WERI-Rb-1 (cell line): ENCODE results near the gene FKBP5.

Source experiments
- DNase-seq: peaks from one replicate; pipeline ENCODE4 v3.0.0-alpha.2; 2020
- H3K27ac ChIP-seq: fragments of 250-450 bp; sonication (Bioruptor Pico); 2 replicates; pipeline ENCODE4 v1.5.1; 2020; ENCODE audit warnings: mild to moderate bottlenecking, moderate library complexity
- H3K27me3 ChIP-seq: fragments of 250-450 bp; sonication (Bioruptor Pico); 2 replicates; pipeline ENCODE4 v1.5.1; 2021; ENCODE audit warnings: mild to moderate bottlenecking, low read depth, moderate library complexity; ENCODE audit not compliant: insufficient read depth, severe bottlenecking
- H3K36me3 ChIP-seq: fragments of 250-450 bp; sonication (Bioruptor Pico); 2 replicates; pipeline ENCODE4 v1.5.1; 2020; ENCODE audit warnings: mild to moderate bottlenecking, moderate library complexity
- H3K4me3 ChIP-seq: 2 replicates; pipeline ENCODE4 v1.5.1; 2011; ENCODE audit warnings: low read depth, mild to moderate bottlenecking, control low read depth, low read length
- H3K9me3 ChIP-seq: fragments of 250-450 bp; sonication (Bioruptor Pico); 2 replicates; pipeline ENCODE4 v1.5.1; 2021; ENCODE audit warnings: mild to moderate bottlenecking, moderate library complexity; ENCODE audit not compliant: severe bottlenecking
- CTCF ChIP-seq: IDR thresholded peaks from 2 replicates; pipeline ENCODE4 v1.5.1; 2011; ENCODE audit warnings: low read depth, mild to moderate bottlenecking, control low read depth, inconsistent platforms, low read length

FKBP5 gene

GRCh38 chr6:35662999-35663398 lies 25.7 kb downstream of the FKBP5 start:
- no peaks in the 10 kb centered on the region for H3K27me3 ChIP-seq
- H3K36me3 ChIP-seq, result no peaks in the 10 kb centered on the region
- no peak for TF ChIP-seq CTCF
- peak; percentile 75 for DNase-seq
- H3K9me3 ChIP-seq, result no peaks in the 10 kb centered on the region
- peak overlapping the region; percentile 46 for H3K27ac ChIP-seq
- H3K4me3 ChIP-seq, result no peak overlapping the region

GRCh38 chr6:35654883-35655282 lies 33.8 kb downstream of the FKBP5 start:
- no peak for DNase-seq
- no peak for TF ChIP-seq CTCF
- Histone ChIP-seq H3K9me3 (peaks cover 3% of the 10 kb centered on the region), H3K4me3 (no peak overlapping the region), H3K27ac (no peak overlapping the region), H3K27me3 (no peaks in the 10 kb centered on the region), H3K36me3 (no peaks in the 10 kb centered on the region)

DNA sequence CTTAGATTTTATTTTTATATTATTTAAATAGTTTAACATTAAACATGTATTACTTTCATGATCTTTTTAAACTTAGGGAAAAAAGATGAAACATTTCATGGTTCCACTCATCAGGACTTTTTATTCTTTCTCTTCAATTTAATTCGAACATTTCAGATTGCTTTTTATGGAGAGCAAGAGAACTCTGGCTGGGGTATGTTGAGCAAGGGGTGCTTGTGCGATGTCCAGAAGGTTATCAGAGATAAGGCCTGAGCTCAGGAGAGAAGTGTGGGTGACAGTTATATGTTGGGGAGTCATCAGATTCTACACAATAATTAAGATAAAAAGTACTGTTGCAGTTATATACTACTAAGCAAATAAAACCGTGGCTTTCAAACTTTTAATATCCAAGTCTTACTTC lies 37.5 kb downstream of the FKBP5 start:
- no peak for TF ChIP-seq CTCF
- H3K36me3 ChIP-seq, result no peaks in the 10 kb centered on the region

DNA sequence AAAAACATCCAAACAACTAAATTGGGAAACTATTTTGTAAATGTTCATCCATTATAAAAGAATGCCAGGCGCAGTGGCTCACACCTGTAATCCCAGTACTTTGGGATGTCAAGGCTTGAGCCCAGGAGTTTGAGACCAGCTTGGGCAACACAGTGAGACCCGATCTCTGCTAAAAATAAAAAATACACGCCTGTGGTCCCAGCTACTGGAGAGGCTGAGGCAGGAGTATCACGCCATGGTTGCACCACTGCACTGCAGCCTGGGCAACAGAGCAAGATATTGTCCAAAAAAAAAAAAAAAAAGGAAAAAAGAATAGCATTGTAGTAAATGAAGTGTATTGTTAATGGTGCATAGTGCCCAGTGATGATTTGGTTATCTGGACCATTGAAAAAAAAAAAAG lies 38.7 kb downstream of the FKBP5 start:
- no peak for DNase-seq
- Histone ChIP-seq H3K27me3 (no peaks in the 10 kb centered on the region), H3K9me3 (no peaks in the 10 kb centered on the region), H3K4me3 (no peak overlapping the region), H3K27ac (no peak overlapping the region), H3K36me3 (no peaks in the 10 kb centered on the region; the same call in 1 of the 2 replicates)
- TF ChIP-seq CTCF, result no peak

More for the DNA sequence above, 37.5 kb downstream of the FKBP5 start:
- Histone ChIP-seq H3K4me3 (no peak overlapping the region), H3K9me3 (no peaks in the 10 kb centered on the region), H3K27ac (no peak overlapping the region), H3K27me3 (no peaks in the 10 kb centered on the region)
- no peak for DNase-seq

- DNase-seq, result no peak
- no peaks in the 10 kb centered on the region for H3K9me3 ChIP-seq
- H3K4me3 ChIP-seq, result no peak overlapping the region
- no peaks in the 10 kb centered on the region; the same call in 1 of the 2 replicates for H3K36me3 ChIP-seq
- no peaks in the 10 kb centered on the region for H3K27me3 ChIP-seq
- no peak for TF ChIP-seq CTCF
- H3K27ac ChIP-seq, result no peak overlapping the region
Measured at GRCh38 chr6:35648203-35648602, 40.5 kb downstream of the FKBP5 start.

GRCh38 chr6:35647400-35647799 lies 41.3 kb downstream of the FKBP5 start:
- no peaks in the 10 kb centered on the region for H3K9me3 ChIP-seq
- DNase-seq, result no peak
- no peak for TF ChIP-seq CTCF
- H3K4me3 ChIP-seq, result no peak overlapping the region
- H3K27me3 ChIP-seq, result no peaks in the 10 kb centered on the region
- H3K36me3 ChIP-seq, result no peaks in the 10 kb centered on the region; the same call in 1 of the 2 replicates
- no peak overlapping the region for H3K27ac ChIP-seq
